GM21360 (cell line): ENCODE data around the gene WBP11.
A peak's percentile ranks its signal among the peaks of the same experiment; 100 is the strongest.

Source experiments
- ATAC-seq: cut with Tn5 transposase; IDR thresholded peaks from one replicate; pipeline ENCODE4 v1.9.1; 2021; ENCODE audit warnings: mild to moderate bottlenecking, moderate library complexity; ENCODE audit not compliant: unreplicated experiment

The WBP11 gene

DNA sequence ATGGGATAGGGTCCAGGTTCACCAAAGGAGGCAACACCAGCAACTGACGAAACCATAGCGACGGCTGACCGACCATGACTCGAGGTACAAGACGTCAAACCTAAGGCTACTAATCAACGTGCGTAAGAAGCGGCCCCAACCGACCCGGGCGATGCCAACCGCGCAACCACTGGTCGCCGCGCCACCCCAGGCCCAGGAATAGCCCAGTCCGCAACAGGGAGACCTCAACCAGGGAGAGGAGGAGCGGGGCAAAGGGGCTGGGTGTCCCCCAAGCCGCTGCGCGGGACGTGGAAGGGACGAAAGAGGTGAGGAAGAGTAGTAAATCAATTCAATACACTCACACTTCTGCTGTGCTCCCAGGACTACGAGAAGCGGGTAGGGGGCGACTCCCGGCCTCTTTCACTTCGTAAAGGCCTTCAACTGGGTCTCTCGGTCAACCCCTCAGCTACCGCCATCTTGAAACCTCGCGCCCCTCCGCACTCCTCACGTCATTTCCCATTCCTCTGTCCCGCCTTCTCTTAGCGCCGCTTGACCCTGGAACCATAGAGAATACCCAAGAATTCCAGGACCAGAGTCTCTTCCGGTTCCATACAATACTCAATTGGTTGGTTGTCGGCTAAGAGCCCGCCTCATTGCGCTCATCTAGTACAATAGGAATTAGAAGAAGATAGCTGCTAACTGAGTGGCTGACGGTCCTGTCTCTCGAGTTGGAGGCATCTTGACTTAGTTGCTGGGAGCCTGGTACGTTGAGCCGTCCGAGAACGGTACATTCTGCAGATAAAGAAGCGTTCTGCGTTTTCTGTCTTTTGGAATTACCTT lies at the start of gene WBP11, which contains the start of gene C12orf60:
TSS of gene WBP11 (minus strand) at position 468 of the 819 bp plus-strand sequence. CDS start 2,095 bp downstream, outside the sequence.
TSS of gene C12orf60 (plus strand) at position 660 of the 819 bp plus-strand sequence. CDS start 19,266 bp downstream, outside the sequence.
- ATAC-seq = peak; percentile 98

DNA sequence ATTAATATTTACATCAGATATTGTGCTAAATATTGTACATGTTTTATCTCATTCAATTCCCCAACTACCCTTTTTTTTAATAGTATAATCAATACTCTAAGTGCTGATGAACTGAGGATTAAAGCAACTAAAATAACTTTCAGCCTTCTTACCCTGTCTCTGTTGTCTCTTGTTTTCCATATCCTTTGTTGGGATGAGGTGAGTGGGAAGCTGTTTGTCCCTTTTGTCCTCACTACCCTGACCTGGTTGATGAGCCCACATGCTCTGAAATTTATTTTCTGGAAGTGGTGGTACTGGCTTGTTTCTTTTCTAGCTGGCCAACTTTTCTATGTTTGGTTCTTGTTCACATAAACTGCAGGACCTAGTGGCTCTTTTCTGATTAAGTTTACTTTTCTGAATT lies 49.6 kb upstream of the WBP11 start:
- no peak for ATAC-seq

DNA sequence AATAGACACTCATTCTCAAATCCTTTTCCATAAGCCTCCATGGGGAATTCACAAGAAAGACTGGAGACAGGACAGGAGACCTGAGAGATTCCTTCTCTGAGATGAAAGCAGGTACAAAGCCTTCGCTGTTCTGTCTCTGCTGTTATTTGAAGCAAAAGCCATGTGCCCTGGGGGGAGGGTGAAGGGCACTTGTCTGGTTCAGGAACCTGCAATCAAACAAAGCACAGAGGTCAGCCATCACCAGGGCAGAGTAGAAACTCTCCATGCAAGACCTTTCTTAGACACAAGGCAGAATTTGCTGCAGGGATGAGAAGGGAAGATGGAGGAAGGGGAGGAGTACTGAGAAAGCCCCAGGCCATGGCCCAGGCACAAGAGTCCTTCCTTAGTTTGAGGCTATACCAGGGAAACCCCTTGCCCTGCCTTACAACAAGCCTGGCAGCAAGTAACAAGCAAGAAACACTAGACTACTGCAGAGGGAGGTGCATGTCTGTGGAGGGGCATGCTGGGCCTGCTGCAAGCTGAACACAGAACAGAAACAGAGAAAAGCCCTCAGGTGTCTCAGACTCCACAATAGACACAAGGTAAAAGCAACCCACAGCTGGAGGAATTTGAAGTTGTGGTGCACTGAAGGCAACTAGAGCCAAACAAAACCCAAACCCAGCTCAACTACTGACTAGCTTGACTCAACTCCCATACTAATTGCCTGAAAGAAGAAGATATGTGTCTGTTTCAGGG lies 47.8 kb upstream of the WBP11 start:
- ATAC-seq = peak; percentile 63

DNA sequence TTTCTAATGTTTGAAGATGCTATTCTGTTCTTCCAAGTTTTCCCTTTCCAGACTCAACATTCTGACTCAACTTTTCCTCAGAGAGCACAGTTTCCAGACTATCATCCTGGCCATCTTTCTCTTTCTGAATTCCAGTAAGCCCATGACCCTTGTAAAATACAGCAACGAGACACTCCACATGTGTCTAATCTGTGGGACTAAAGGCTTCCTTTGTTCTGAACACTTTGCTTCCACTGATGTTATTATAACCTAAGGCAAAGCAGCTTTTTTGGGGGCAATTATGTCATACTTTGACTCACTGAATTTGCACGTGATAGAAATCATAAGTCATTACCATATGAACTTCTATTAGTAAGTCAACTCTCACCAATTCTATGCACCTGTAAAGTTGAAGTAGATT lies 46.4 kb upstream of the WBP11 start:
- no peak for ATAC-seq

DNA sequence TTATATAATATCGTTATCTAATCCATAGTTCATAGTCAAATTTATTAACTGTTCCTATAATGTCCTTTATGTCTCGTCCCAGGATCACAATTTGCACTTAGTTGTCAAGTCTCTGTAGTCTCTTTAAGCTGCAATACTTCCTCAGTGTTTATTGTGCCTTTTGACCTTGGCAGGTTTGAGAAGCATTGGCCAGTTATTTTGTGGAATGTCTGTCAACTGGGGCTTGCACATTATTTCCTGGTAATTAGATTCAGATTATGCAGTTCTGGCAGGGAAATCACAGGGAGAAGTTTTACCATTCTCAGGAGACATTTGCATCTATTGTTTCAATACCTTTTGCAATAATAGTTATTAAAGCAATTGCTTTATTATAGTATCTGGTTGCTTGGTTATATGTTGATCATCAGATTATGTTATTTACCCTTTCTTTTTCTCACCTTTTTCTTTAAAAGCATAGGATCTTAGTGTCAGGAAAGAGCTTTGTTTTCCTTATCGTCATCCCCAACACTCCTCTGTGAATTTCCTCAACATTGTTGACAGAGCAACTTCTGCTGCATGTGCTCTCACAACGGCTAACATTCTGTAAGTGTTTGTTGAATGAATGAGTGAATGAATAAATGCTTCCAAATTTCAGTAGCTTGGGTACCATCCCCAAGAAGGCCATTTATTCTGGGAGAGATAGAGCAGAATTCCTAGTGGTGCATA lies 43.8 kb upstream of the WBP11 start:
- no peak for ATAC-seq

DNA sequence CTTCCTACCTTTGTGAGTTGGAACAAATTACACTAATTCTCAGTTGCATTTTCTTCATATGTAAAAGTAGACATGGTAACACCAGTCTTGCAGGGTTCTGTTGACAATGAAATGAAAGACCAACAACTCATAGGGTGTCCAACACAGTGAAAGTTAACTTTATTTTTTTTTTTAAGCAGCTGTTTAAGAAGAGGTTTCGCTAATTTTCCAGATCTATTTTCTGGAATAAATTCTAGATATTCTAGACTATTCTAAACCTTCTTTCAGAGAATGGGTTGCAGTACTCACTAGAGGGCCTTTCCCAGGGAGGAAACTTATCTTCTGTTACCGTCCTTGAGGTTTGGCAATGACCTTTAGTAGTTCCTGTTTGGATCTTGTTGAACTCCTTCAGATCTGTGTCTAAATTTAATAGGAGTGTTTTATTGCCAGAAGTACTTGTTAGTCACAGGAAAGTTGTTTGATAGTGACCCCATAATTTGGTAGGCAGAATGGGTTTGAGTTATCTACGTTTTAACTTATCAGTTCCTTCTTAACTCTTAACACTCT lies 42.8 kb upstream of the WBP11 start:
- ATAC-seq = no peak

DNA sequence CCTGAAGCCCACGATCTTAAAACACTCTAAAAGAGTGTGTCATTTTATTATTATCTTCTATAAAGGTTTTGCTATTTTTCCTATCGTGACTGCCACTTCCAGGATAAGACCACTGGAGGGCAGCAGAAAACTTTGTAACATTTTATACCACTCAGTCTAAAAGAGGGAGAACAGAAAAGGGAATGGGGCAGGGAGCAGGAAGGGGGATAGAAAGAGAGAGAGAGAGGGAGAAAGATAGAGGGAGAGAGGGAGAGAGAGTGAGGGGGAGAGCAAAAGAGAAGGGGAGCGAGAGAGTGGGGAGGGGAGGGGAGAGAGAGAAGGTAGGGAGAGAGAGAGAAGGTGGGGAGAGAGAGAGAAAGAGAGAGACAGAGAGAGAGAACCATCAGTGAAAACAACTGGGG lies 42.1 kb upstream of the WBP11 start:
- no peak for ATAC-seq

DNA sequence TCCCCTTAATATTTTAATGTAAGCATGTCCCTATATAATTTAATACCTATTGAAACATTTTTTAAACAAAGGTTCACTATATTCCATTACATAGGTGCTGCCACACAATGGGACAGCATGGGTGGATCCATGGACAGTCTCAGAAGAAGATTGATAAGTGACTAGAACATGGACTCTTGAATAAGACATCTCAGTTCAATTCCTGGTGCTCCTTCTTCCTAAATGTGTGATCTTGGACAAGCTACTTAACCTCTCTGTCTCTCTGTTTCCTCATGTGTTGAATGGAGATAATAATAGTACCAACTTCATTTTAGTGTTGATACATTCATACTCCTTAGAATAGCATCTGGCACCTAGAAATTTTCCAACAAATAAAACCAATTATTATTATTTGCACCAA lies 41.1 kb upstream of the WBP11 start:
- no peak for ATAC-seq

DNA sequence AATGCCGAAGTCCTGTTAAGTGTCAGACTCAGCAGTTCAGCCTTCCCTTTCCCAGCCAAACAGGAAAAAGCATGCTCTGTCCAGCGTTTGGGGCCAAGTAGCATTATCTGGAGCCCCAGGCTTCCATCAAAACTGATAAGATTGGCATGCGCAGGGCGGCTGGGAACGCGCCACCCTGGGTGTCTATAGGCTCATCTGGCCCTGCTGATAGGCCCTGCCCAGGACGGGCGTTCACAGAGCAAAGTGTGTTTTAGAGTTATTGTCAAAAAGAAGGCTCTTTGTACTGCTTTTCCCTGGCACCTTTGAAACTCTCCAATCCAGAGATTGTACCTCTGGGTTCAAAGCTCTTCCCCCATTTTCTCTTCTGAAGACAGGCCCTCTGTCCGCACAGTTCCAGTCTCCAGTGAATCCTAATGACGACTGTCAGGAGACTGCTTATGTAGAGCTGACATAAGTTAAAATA lies 40.2 kb upstream of the WBP11 start, which contains the start of gene ART4:
TSS of gene ART4 (minus strand) at position 102 of the 463 bp plus-strand sequence. CDS start 413 bp downstream, outside the sequence.
- no peak for ATAC-seq

DNA sequence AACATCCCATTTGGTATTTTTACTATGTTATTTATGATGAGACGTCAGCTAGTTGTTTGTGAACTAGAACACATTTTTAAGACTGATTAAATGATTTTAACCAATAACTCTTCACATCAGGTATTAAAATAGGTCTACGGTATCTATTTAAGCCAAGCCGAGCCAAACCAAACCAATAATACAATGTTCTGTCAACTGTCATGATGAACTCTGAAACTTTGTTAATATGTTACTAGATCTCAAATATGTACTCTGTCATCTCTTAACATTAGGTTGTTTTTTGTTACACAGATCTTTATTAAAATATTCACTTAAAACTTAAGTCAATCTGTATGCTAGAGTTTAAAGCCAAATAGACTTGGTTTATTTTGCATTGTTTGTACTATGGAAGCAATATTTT lies 39.0 kb upstream of the WBP11 start:
- ATAC-seq = no peak

DNA sequence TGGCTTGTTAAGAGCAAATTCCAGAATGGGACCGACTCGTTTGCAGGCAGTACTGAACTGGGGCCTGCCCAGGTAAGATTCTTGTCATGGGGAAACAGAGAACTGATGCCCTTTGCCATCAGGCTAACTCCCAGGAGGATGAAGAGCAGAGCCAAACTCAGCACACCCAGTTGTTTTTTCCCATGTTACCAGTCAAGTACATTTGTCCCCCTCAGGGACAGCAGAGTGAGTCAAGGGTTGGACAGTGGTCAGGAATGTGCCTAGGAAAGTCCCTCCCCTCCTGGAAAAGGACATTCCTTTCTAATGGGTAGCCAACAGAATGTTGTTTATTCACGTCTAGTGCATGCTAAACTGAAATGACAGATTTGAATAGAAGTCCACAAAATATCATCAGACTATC lies 38.5 kb upstream of the WBP11 start:
- no peak for ATAC-seq

DNA sequence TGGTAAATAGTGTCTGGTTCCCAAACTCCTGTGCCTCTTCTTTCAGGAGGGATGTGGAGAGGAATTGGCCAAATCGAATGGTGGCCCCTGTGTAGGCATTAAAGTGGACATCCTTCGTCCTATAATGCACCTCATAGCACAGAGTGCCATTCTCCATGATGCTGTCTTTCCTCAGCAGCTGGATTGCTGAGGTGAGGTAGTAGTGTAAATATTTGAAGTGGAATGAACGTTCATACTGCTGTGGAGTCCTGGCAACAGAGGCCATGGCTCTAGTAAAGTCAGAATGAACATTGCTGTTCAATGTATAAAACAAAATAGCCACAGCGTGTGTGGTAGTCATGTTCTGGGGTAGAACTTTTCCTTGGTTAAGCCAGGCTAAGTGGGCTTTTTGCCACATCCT lies 37.3 kb upstream of the WBP11 start:
- ATAC-seq = no peak

DNA sequence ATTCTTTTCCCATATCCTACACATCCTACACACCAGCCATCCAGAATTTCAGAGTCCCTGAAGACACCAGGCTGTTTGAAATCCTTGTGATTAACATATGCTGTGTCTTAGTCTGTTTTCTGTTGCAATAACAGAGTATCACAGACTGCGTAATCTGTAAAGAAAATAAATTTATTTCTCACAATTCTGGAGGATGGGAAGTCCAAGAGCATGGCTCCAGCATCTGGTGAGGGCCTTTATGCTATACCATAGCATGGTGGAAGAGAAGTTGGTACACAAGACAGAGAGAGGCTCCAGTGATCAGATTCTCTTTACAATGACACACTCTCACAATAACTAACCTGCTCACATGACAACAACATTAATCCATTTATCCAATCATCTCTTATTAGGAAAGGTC lies 36.0 kb upstream of the WBP11 start:
- no peak for ATAC-seq

DNA sequence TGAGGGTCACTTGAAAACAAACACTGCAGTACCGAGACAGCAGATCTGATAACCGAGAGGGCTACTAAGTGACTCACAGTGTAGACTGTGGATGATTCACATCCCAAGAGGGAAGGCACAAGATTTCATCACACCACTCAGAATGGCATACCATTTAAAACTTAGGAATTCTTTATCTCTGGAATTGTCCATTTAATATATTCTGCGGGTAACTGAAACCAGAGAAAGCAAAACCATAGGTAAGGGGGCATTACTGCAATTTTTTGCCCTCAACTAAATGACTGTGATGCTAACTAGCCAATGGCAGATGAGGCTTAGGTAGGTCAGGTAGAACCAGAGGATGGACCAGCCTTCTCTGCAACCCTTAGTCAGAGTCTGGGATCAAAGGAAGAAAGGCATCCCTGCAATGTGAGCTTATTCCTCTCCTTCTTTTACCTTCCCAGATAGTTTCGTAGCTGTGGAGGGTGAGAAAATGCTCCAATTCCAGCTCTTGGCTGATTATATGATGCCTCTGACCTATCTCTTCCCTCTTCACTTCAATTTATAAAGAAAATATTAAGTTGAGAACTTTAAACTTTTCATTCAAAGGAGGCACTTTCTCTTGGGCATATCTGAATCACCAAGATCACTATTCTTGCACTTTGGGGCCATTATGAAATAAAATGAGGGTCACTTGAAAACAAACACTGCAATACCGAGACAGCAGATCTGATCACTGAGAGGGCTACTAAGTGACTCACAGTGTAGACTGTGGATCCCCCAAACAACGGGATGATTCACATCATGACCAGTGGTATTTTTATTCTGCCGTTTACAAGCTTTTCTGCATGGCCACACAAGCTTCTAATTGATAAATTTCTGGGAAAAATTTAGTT lies 33.3 kb upstream of the WBP11 start:
- ATAC-seq = no peak

DNA sequence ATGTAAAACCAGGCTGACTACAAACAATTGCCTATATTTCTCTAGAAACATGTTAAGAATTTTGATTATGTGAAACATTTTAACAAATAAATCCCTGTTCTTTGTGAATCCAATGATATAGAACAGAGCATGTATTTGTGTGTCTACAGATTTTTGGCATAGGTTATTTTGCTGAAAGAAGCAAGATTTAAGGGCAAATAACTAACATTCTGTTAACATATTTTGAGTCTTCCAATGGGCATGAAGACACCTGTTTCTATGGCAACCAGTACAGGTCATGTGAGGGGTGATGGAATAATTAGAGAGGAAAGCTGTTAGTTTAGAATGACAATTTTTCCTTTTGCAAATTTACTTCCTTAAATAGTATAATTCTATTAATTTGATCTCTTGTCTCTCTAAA lies 31.2 kb upstream of the WBP11 start:
- no peak for ATAC-seq

DNA sequence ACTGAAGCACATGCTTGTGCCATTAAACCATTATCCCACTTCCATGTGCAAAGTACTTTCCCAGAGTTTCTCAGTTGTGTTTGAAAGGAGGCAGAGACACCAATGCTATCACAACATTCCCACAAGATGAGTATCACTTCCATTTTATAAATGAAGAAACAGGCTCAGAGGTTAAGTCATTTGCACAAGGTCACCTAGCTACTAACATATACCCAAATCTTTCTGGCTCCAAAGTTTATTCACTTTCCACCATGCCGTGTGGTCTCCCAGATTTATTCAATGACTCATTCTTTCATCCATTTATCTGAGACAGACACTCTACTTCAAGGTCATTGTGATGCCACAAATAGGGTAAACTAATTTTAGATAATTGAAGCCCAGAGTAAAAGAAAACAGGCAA lies 30.7 kb upstream of the WBP11 start:
- ATAC-seq = no peak

DNA sequence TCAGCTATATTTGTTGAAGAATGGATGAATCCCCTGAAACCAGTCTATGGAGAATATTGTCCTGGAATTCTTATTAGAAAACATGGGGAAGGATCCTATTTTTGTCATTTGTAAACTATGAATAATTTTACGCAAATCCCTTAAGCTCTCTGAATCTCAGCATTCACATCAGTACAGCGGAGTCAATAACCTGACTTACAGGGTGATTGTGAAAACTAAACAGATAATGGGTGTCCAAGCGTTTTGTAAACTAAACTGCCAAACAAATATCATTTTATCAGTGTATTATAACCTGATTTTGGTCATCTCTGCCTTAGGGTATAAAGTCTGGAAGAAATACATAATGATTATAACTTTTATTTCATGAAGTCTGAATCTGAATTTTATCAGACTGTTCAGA lies 30.1 kb upstream of the WBP11 start:
- ATAC-seq = no peak

DNA sequence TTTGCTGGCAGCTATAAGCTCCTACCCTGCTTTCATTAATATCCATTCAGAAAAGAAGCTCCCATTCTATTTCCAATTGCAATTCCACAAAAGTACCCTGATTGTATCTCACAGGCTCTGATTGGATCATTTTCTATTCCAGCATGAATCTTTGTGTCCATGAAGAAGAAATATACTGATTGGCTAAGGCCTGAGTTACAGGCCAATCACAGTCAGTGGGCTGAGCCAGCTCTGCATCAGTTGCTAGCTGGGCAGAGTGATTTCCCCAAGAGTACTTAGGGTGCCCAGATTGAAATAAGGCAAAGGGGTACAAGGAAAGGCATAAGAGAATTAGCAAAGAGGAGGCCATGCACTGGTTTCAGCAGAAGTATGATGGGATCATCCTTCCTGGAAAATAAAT lies 25.6 kb upstream of the WBP11 start:
- peak; percentile 52 for ATAC-seq

DNA sequence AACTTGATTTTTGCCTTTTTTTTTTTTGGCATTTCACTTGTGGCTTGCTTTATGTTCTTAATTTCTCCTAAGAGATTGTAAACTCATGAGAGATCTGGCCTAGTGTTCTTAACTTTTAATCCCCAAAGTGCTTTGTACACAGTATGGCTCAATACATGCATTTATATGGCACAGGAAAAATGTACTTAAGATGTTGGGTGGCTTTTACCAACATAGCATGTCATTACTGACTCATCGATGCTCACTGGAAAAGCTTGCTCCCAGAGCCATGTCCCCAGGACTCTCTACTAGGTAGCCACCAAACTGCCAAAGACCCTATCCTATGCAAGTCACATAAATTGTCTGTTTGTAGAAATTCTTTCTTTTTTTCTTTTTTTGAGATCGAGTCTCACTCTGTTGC lies 23.8 kb upstream of the WBP11 start:
- ATAC-seq = no peak

DNA sequence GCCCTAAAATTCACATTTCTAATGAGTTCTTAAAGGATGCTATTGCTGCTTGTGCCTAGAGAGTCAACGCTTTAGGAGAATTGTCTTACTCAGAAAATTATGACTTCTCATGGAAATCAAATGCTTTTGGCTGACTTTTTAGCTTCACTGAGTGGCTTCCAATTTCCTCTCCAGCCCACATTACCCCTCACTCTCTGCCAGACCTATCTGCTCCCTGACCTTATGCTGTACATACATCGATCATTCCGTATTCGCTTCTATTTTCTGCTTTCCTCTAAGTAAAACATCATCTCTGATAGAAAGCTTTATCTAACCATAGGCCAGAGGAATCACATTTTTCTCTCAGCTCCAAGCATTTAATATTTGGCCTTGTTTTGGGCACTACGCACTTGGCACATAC lies 23.2 kb upstream of the WBP11 start:
- no peak for ATAC-seq
